RWPE1 (cell line): Measurements from ENCODE around the gene NMNAT2.
"Not testable (repeated sequence)": the region's sequence is repeated elsewhere in the genome, so short reads cannot be mapped to it uniquely, and the experiment has no call there.

Experiments used
- CTCF ChIA-PET: fragments of 350-600 bp; sonication (Branson Sonifier 250); formaldehyde crosslinking; extraction: SDS; loops from one replicate; lab custom pipeline; 2021; lab: Yijun Ruan, JAX
- POLR2A ChIA-PET: fragments of 400-600 bp; formaldehyde crosslinking; extraction: SDS; loops from one replicate; lab custom pipeline; 2020; ENCODE audit warnings: antibody characterized with exemption; ENCODE audit not compliant: low non-redundant PET; lab: Yijun Ruan, JAX
- DNase-seq: peaks from one replicate; pipeline ENCODE4 v3.0.0; 2012; ENCODE audit warnings: low spot score
- H3K27ac ChIP-seq: fragments of 450-650 bp; 2 replicates; pipeline ENCODE4 v1.5.1; 2017
- TF ChIP-seq, protein P1 (sequence below): fragments of 450-650 bp; conservative IDR thresholded peaks from 2 replicates; pipeline ENCODE4 v1.5.1; 2017; ENCODE audit warnings: low read depth, mild to moderate bottlenecking

Gene NMNAT2

DNA sequence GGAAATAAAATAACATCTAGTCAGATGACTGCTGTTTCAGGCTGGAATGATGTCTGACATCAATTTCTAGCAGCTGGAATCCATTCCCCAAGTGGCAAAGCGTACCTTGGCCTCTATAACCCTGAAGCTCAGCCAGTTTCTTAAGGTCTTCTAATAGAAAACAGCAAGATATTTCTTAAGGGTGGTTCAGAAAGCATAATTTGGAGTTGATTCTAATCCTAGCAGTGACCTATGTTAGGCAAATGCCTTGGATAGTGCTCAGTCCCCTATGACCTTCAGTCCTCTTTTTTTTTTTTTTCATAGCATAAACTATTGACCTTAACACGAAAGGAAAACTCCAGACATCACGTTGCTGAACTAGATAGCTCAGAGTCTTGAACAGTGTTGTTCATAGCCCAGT lies 175.6 kb downstream of the NMNAT2 start:
- TF ChIP-seq, protein P1, sequence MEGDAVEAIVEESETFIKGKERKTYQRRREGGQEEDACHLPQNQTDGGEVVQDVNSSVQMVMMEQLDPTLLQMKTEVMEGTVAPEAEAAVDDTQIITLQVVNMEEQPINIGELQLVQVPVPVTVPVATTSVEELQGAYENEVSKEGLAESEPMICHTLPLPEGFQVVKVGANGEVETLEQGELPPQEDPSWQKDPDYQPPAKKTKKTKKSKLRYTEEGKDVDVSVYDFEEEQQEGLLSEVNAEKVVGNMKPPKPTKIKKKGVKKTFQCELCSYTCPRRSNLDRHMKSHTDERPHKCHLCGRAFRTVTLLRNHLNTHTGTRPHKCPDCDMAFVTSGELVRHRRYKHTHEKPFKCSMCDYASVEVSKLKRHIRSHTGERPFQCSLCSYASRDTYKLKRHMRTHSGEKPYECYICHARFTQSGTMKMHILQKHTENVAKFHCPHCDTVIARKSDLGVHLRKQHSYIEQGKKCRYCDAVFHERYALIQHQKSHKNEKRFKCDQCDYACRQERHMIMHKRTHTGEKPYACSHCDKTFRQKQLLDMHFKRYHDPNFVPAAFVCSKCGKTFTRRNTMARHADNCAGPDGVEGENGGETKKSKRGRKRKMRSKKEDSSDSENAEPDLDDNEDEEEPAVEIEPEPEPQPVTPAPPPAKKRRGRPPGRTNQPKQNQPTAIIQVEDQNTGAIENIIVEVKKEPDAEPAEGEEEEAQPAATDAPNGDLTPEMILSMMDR, result no peak
- DNase-seq, result no peak
- H3K27ac ChIP-seq, result no peak overlapping the region
- ChIA-PET POLR2A (no interaction called here), CTCF (interaction anchor here (0.6 kb wide), 1 partner anchor 70 kb away, joined by 3 read pairs; no protein-coding TSS in a partner anchor)

DNA sequence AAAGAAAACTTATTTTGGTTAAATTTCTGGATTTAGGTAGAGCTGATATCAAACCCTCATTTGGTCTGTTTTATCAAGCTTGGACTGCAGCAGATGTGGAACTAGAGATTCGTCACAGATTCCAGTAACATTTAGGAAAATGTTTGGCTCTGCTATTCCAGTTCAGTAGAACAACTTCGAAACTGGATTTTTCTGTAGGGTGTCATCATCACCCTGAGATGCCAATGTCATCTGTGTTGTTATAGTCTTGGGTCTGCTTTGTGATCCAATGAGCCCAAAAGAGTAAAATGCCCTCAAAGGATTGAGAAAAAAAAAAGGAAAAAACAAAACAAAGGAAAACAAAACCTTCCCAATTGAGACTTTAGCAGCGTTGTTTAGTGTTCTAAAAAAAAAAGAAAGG lies 176.7 kb downstream of the NMNAT2 start:
- no peak for DNase-seq
- TF ChIP-seq, protein P1, result no peak
- ChIA-PET CTCF (interaction anchor here (0.6 kb wide), 1 partner anchor 28 kb away, joined by 3 read pairs; no protein-coding TSS in a partner anchor), POLR2A (no interaction called here)
- no peak overlapping the region for H3K27ac ChIP-seq

DNA sequence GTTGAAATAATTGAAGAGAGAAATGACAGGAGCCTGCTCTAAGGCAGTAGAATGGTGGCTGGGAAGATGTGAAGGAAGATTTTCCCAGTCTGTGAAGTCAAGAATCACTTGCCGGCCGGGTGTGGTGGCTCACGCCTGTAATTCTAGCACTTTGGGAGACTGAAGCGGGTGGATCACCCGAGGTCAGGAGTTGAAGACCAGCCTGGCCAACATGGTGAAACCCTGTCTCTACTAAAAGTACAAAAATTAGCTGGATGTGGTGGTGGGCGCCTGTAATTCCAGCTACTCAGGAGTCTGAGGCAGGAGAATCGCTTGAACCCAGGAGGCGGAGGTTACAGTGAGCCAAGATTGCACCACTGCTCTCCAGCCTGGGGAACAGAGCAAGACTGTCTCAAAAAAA lies 177.3 kb downstream of the NMNAT2 start:
- CTCF ChIA-PET, result interaction anchor here (0.7 kb wide), 1 partner anchor 27 kb away, joined by 3 read pairs; no protein-coding TSS in a partner anchor
- H3K27ac ChIP-seq, DNase-seq, POLR2A ChIA-PET: not testable (repeated sequence)

DNA sequence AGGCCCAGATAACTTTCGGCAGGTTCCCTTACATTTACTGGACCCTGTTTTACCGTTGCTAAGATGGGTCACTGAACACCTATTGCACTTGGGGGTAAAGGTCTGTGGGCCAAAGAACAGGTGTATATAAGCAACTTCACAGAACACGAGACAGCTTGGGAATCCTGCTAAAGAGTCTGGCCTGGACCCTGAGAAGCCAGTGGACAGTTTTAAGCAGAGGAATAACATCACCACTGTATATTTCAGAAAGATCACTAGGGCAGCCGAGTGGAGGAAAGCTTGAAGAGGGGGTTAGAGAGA lies 177.7 kb downstream of the NMNAT2 start:
- TF ChIP-seq, protein P1, result no peak
- CTCF ChIA-PET, result interaction anchor here (0.7 to 0.8 kb wide), 2 partner anchors 27 to 41 kb away, joined by 3 to 4 read pairs; no protein-coding TSS in a partner anchor

DNA sequence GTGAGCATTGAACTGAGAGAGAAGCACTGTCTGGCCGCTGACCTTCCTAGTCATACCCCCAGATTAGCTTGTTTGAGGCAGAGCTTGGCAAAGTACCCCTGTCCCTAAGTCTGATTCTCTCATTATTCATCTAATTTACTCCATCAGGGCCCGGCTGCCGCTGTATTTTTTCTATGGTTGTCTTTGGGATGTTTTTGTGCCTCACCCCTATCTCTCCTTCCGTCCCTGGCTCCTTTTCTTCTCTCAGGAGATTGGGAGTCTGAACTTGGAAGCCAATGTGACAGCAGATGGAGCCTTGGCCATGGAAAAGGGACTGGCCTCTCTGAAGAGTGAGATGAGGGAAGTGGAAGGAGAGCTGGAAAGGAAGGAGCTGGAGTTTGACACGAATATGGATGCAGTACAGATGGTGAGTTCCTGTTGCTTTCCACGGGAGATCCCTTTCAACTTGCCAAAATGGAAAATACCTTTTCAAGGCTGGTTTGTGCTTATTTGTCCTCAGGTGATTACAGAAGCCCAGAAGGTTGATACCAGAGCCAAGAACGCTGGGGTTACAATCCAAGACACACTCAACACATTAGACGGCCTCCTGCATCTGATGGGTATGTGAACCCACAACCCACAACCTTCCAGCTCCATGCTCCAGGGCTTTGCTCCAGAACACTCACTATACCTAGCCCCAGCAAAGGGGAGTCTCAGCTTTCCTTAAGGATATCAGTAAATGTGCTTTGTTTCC lies 178.2 kb downstream of the NMNAT2 start:
- peak overlapping the region; percentile 1; the same call in 1 of the 2 replicates for H3K27ac ChIP-seq
- POLR2A ChIA-PET, result no interaction called here
- TF ChIP-seq, protein P1, result no peak
- no peak for DNase-seq
- CTCF ChIA-PET, result interaction anchor here (0.6 to 0.8 kb wide), 6 partner anchors 14 to 231 kb away, joined by 3 to 4 read pairs (median 3); no protein-coding TSS in a partner anchor

More for the DNA sequence above, 177.7 kb downstream of the NMNAT2 start:
- POLR2A ChIA-PET, result no interaction called here
- H3K27ac ChIP-seq, result no peak overlapping the region; the same call in 1 of the 2 replicates
- no peak for DNase-seq

DNA sequence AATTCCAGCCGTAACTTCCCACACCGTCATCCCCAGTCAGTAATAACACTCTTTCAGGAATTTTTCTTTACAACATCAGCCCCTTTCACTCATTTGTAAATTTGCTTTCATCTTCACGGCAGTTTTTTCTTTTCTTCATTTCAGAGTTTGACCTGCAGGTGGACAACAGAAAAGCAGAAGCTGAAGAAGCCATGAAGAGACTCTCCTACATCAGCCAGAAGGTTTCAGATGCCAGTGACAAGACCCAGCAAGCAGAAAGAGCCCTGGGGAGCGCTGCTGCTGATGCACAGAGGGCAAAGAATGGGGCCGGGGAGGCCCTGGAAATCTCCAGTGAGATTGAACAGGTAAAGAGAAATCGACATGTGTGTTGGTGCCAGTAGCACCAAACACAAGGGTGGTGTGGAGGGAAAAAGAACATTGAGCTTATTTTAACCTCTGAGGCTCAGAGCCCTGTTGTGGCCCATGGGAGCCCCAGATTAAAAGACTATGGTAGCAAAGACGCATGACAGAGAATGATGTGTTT lies 178.9 kb downstream of the NMNAT2 start:
- ChIA-PET POLR2A (no interaction called here), CTCF (interaction anchor here (0.6 to 0.7 kb wide), 4 partner anchors 13 to 230 kb away, joined by 3 read pairs; no protein-coding TSS in a partner anchor)
- DNase-seq, result no peak
- no peak overlapping the region for H3K27ac ChIP-seq
- TF ChIP-seq, protein P1, result no peak

DNA sequence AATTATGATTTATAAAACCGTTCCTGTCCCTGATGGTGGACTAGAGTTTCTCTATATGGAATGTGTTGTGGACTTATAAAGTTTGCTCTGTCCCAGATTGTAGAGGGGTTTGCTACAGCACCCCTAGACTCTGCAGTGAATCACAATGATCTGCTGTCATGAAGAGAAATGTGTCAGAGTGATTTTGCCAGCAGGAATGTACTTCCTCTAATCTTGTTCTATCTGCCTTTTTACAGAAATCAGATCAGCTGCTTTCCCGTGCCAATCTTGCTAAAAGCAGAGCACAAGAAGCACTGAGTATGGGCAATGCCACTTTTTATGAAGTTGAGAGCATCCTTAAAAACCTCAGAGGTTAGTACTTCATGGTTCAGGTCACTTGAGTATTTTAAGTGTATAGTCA lies 180.1 kb downstream of the NMNAT2 start:
- no peak for DNase-seq
- TF ChIP-seq, protein P1, result no peak
- no peak overlapping the region for H3K27ac ChIP-seq
- CTCF ChIA-PET, result interaction anchor here (0.7 kb wide), 1 partner anchor 32 kb away, joined by 3 read pairs; no protein-coding TSS in a partner anchor
- POLR2A ChIA-PET, result no interaction called here
